ENCODE data around the gene INIP. TPM values are rescaled to one million over a fixed set of nuclear protein-coding genes. Genes with fewer than 3 reads are reported as not detected.

Gene INIP, protein sequence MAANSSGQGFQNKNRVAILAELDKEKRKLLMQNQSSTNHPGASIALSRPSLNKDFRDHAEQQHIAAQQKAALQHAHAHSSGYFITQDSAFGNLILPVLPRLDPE
- total RNA-seq, result 10 to 100 TPM; 13.6 to 27.4 (median 22.6) TPM
- 26.2 TPM for total RNA-seq (2013)
- 16.4 to 87.0 (median 41.0) reads per million in 29 experiments for total RNA-seq

DNA sequence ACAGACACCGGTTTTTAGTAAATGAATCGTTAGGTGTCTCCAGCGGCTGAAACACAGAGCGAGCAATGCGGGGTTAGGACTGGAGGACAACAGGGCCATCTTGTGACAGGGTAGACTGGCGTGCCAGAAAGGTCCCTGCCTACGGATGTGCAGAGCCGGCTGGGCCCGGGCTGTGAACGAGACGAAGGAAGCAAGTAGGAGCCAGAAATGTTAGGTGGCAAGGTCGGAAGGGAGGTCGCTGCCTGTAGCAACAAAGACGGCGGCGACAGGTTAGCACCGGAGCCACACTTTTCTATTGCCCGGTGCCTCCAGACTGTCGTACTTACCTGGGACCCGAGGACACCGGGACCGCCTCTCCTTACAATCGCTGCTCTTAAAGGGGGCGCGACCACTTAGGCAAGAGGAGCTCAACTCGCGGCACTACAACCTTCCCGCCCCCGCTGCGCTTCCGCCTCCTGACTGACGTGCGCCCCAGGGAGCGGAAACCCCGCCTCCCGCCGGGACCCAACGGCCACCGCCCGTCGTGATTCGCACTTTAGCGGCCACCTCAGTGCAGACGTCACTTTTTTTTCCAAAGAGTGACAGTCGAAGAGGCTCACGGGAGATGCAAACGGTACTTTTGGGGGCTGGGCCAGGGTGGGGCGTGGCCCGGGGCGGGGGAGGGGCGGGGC, at the start of gene INIP:
INIP (minus strand) TSS at position 457 of the 671 bp plus-strand sequence. CDS start 1,632 bp downstream, outside the sequence.
- Mint-ChIP-seq H3K4me3 (peak within 1 kb of the TSS; percentile 83 to 98 (median 97)), H3K27me3 (no peaks in the 10 kb centered on the region), H3K36me3 (peaks cover 8% of the 10 kb centered on the region), H3K4me1 (peaks cover 19 to 33% (median 26%) of the 10 kb centered on the region in 3 donors), H3K9me3 (peaks cover 0 to under 1% (median 0%) of the 10 kb centered on the region in 3 donors), H3K27ac (peak within 1 kb of the TSS; percentile 98)
- Histone ChIP-seq H3K4me3 (ENCODE audit: control insufficient read depth in 1 of 2, extremely low read depth in 1 of 2, low read length in 1 of 2) (peak within 1 kb of the TSS; percentile 76 to 97), H3K36me3 (ENCODE audit: control insufficient read depth in 2 of 2, extremely low read depth in 1 of 2, insufficient read depth in 1 of 2, low read length in 1 of 2) (peaks cover 0 to 2% of the 10 kb centered on the region in 2 donors), H3K27ac (ENCODE audit: low read length) (peak within 1 kb of the TSS; percentile 94), H3K4me1 (ENCODE audit: control insufficient read depth in 1 of 2, extremely low read depth in 1 of 2, insufficient read depth in 2 of 2, low read length in 2 of 2) (peaks cover 8 to 20% of the 10 kb centered on the region in 2 experiments), H3K27me3 (replicated peaks in 1 of 2; ENCODE audit: control insufficient read depth in 2 of 2, extremely low read depth in 1 of 2, insufficient read depth in 2 of 2, low read length in 1 of 2) (no peaks in the 10 kb centered on the region), H3K9me3 (no peaks in the 10 kb centered on the region)
- under 1% methylated on average over 45 of the region's 51 CpGs for WGBS (ENCODE audit: insufficient coverage)
- ATAC-seq (replicated peaks in 1 of 4) (peak; percentile 91 to 96 (median 93)), DNase-seq (peak; percentile 92 to 99 (median 97))
- ChIA-PET CTCF (interaction anchor here (0.6 to 1.8 kb wide), 15 partner anchors 13 to 1057 kb away, joined by 3 to 26 read pairs (median 4); partner anchors contain the start of genes GNG10 (in 1 of the 2), HSDL2 (in 1 of the 2), KIAA1958 (in 1 of the 2) and SNX30 (in 1 of the 2)), POLR2A (interaction anchor here (0.5 to 2.1 kb wide), 15 partner anchors 10 to 1893 kb away, joined by 3 to 16 read pairs (median 4); partner anchors contain the start of genes HSDL2 (in 1 of the 2), KIAA1958 (in 1 of the 2) and TMEM268 (in 1 of the 2))

DNA sequence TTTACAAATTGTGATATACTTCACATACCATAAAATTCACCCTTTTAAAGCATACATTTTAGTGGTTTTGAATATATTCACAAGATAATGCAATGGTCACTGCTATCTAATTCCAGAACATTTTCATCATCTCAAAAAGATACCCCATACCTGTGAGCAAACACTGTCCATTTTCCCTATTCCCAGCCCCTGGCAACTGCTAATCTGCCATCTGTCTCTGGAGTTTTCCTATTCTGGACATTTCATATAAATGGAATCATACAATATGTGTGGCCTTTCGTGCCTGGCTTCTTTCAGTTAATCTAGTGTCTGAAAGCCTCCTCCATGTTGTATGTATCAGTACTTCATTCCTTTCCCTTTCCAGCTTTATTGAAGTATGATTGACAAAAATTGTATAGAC, 47.4 kb upstream of the INIP start:
- no peak overlapping the region for H3K27ac Mint-ChIP-seq
- WGBS (ENCODE audit: insufficient coverage), result no CpG with 5 or more reads among the region's 1 CpG
- H3K9me3 ChIP-seq, result no peaks in the 10 kb centered on the region
- H3K4me3 ChIP-seq (ENCODE audit: control insufficient read depth in 1 of 2, extremely low read depth in 1 of 2, low read length in 1 of 2), result no peak overlapping the region
- H3K27ac ChIP-seq (ENCODE audit: low read length), result no peak overlapping the region
- POLR2A ChIA-PET, result no interaction called here
- peaks cover 3 to 8% (median 7%) of the 10 kb centered on the region in 3 donors for H3K9me3 Mint-ChIP-seq
- H3K36me3 ChIP-seq (ENCODE audit: control insufficient read depth in 2 of 2, extremely low read depth in 1 of 2, insufficient read depth in 1 of 2, low read length in 1 of 2), result no peaks in the 10 kb centered on the region
- no peak overlapping the region for H3K4me3 Mint-ChIP-seq
- H3K4me1 Mint-ChIP-seq, result peaks cover 36 to 43% (median 37%) of the 10 kb centered on the region in 3 donors
- CTCF ChIA-PET, result no interaction called here
- DNase-seq (no peak), ATAC-seq (replicated peaks in 1 of 4) (no peak)
- H3K4me1 ChIP-seq (ENCODE audit: control insufficient read depth in 1 of 2, extremely low read depth in 1 of 2, insufficient read depth in 2 of 2, low read length in 2 of 2), result peaks cover 0 to 2% of the 10 kb centered on the region in 2 experiments
- no peaks in the 10 kb centered on the region for H3K27me3 Mint-ChIP-seq
- peaks cover 23% of the 10 kb centered on the region for H3K36me3 Mint-ChIP-seq
- H3K27me3 ChIP-seq (replicated peaks in 1 of 2; ENCODE audit: control insufficient read depth in 2 of 2, extremely low read depth in 1 of 2, insufficient read depth in 2 of 2, low read length in 1 of 2), result no peaks in the 10 kb centered on the region

DNA sequence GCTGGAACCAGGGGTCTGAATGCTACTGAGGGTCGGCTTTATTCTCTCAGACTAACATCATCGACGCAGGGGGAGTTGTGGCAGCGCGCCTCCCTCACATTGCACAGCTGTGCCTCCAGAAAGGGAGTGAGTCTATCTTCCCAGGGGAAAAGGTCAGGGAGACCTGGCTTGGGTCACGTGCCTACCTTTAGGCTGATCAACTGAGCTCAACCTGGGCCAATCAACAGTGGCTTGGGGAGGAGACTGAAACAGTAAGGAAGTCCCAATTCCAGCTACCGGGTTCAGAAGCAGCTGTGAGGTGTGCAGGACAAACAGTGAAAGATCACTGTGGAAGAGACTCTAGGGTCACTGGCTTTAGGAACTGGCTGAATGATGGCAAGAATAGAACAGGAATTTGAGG, 46.9 kb upstream of the INIP start:
- H3K4me3 ChIP-seq (ENCODE audit: control insufficient read depth in 1 of 2, extremely low read depth in 1 of 2, low read length in 1 of 2), result no peak overlapping the region
- 88% methylated on average over 6 of the region's 7 CpGs for WGBS (ENCODE audit: insufficient coverage)
- ATAC-seq (replicated peaks in 1 of 4) (no peak), DNase-seq (no peak)
- no peaks in the 10 kb centered on the region for H3K36me3 ChIP-seq (ENCODE audit: control insufficient read depth in 2 of 2, extremely low read depth in 1 of 2, insufficient read depth in 1 of 2, low read length in 1 of 2)
- Mint-ChIP-seq H3K27me3 (no peaks in the 10 kb centered on the region), H3K4me3 (no peak overlapping the region), H3K36me3 (peaks cover 22% of the 10 kb centered on the region), H3K27ac (no peak overlapping the region), H3K4me1 (peaks cover 40 to 47% (median 41%) of the 10 kb centered on the region in 3 donors), H3K9me3 (peaks cover 3 to 8% (median 7%) of the 10 kb centered on the region in 3 donors)
- H3K27ac ChIP-seq (ENCODE audit: low read length), result no peak overlapping the region
- peaks cover 0 to 6% of the 10 kb centered on the region in 2 experiments for H3K4me1 ChIP-seq (ENCODE audit: control insufficient read depth in 1 of 2, extremely low read depth in 1 of 2, insufficient read depth in 2 of 2, low read length in 2 of 2)
- ChIA-PET CTCF (no interaction called here), POLR2A (no interaction called here)
- no peaks in the 10 kb centered on the region for H3K27me3 ChIP-seq (replicated peaks in 1 of 2; ENCODE audit: control insufficient read depth in 2 of 2, extremely low read depth in 1 of 2, insufficient read depth in 2 of 2, low read length in 1 of 2)
- H3K9me3 ChIP-seq, result no peaks in the 10 kb centered on the region

DNA sequence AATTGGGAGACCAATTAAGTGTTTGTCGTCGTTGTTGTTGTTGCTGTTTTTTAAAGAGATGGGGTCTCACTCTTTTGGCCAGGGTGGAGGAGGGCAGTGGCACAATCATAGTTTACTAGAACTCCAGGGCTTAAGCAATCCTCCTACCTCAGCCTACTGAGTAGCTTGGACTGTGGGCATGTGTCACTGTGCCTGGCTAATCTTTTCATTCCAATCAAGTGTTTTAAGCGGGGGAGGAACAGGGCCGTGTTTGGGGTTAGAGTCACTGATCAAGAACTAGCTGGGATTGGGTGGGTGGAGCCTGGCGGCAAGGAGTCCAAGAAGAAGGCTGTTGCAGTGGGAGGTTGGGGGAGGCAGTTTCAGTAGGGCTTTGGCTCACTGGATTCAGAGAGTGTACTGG, 46.4 kb upstream of the INIP start:
- H3K36me3 ChIP-seq (ENCODE audit: control insufficient read depth in 2 of 2, extremely low read depth in 1 of 2, insufficient read depth in 1 of 2, low read length in 1 of 2), result no peaks in the 10 kb centered on the region
- Mint-ChIP-seq H3K9me3 (peaks cover 3 to 8% (median 7%) of the 10 kb centered on the region in 3 donors), H3K27me3 (no peaks in the 10 kb centered on the region), H3K4me1 (peaks cover 38 to 47% (median 39%) of the 10 kb centered on the region in 3 donors), H3K36me3 (peaks cover 17% of the 10 kb centered on the region), H3K27ac (no peak overlapping the region), H3K4me3 (no peak overlapping the region)
- 70% methylated on average over 2 of the region's 5 CpGs for WGBS (ENCODE audit: insufficient coverage)
- H3K27ac ChIP-seq (ENCODE audit: low read length), result no peak overlapping the region
- peaks cover 0 to 6% of the 10 kb centered on the region in 2 experiments for H3K4me1 ChIP-seq (ENCODE audit: control insufficient read depth in 1 of 2, extremely low read depth in 1 of 2, insufficient read depth in 2 of 2, low read length in 2 of 2)
- H3K27me3 ChIP-seq (replicated peaks in 1 of 2; ENCODE audit: control insufficient read depth in 2 of 2, extremely low read depth in 1 of 2, insufficient read depth in 2 of 2, low read length in 1 of 2), result no peaks in the 10 kb centered on the region
- DNase-seq (no peak), ATAC-seq (replicated peaks in 1 of 4) (no peak)
- POLR2A ChIA-PET, result no interaction called here
- H3K9me3 ChIP-seq, result no peaks in the 10 kb centered on the region
- CTCF ChIA-PET, result no interaction called here
- no peak overlapping the region for H3K4me3 ChIP-seq (ENCODE audit: control insufficient read depth in 1 of 2, extremely low read depth in 1 of 2, low read length in 1 of 2)

DNA sequence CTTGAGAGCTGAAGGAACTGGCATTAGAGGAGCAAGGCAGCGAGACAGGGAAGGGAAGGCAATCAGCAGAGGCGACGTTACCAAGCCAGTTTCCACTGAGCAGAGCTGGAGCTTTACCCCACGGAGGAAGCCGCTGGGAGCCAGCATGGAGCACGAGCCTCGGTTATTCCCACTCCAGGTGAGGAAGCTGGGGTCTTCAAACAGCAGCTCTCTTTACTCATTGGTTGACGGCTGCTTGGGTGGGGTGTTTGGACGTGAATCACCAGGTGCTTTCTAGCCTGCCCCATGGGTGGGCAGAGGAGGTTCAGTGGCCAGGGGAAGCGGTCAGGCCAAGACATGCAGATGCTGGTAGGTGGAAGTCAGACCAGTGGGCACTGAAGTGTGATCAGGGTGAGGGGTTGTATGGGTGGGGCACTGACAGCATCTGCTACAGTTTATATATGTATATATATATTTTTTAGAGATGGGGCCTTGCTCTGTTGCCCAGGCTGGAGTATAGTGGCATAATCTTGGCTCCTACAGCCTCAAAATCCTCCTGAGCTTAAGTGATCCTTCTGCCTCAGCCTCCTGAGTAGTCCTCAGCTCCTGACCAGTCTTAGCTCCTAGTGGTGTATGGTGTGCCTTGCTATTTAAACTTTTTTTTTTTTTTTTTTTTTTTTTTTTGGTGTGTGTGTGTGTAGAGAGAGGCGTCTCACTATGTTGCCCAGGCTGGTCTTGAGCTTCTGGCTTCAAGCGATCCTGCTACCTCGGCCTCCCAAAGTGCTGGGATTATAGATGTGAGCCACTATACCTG, 45.0 kb upstream of the INIP start:
- DNase-seq (no peak), ATAC-seq (replicated peaks in 1 of 4) (no peak)
- Mint-ChIP-seq H3K4me3 (no peak overlapping the region), H3K4me1 (peaks cover 40 to 45% (median 44%) of the 10 kb centered on the region in 3 donors), H3K27me3 (no peaks in the 10 kb centered on the region), H3K27ac (no peak overlapping the region), H3K36me3 (peaks cover 13% of the 10 kb centered on the region), H3K9me3 (peaks cover 3 to 8% (median 7%) of the 10 kb centered on the region in 3 donors)
- POLR2A ChIA-PET, result interaction anchor here in 1 of 2 donors (0.5 to 0.6 kb wide), 2 partner anchors 45 to 100 kb away, joined by 3 to 4 read pairs; no protein-coding TSS in a partner anchor
- Histone ChIP-seq H3K36me3 (ENCODE audit: control insufficient read depth in 2 of 2, extremely low read depth in 1 of 2, insufficient read depth in 1 of 2, low read length in 1 of 2) (no peaks in the 10 kb centered on the region), H3K27me3 (replicated peaks in 1 of 2; ENCODE audit: control insufficient read depth in 2 of 2, extremely low read depth in 1 of 2, insufficient read depth in 2 of 2, low read length in 1 of 2) (no peaks in the 10 kb centered on the region), H3K4me1 (ENCODE audit: control insufficient read depth in 1 of 2, extremely low read depth in 1 of 2, insufficient read depth in 2 of 2, low read length in 2 of 2) (peaks cover 0 to 13% of the 10 kb centered on the region in 2 experiments), H3K9me3 (no peaks in the 10 kb centered on the region), H3K4me3 (ENCODE audit: control insufficient read depth in 1 of 2, extremely low read depth in 1 of 2, low read length in 1 of 2) (no peak overlapping the region), H3K27ac (ENCODE audit: low read length) (no peak overlapping the region)
- 92% methylated on average over 12 of the region's 13 CpGs for WGBS (ENCODE audit: insufficient coverage)
- CTCF ChIA-PET, result interaction anchor here in 1 of 2 donors (0.7 kb wide), 1 partner anchor 980 kb away, joined by 6 read pairs; no protein-coding TSS in a partner anchor

All from T-cell (primary cell).